D721Med (cell line): ENCODE data around the gene CCDC30.

Source experiments
- DNase-seq: peaks from one replicate; pipeline ENCODE4 v3.0.0; 2011; ENCODE audit warnings: low spot score; ENCODE audit not compliant: insufficient read length
- FAIRE-seq: peaks from 2 replicates; lab custom pipeline; 2011; peaks lifted over from hg19 to GRCh38; lab: Jason Lieb, UNC
- TF ChIP-seq, protein P1 (sequence below): IDR thresholded peaks from 2 replicates; pipeline ENCODE4 v1.5.1; 2012; ENCODE audit warnings: mild to moderate bottlenecking, control low read depth; ENCODE audit not compliant: insufficient read depth; ENCODE audit errors: missing control alignments

Gene CCDC30

DNA sequence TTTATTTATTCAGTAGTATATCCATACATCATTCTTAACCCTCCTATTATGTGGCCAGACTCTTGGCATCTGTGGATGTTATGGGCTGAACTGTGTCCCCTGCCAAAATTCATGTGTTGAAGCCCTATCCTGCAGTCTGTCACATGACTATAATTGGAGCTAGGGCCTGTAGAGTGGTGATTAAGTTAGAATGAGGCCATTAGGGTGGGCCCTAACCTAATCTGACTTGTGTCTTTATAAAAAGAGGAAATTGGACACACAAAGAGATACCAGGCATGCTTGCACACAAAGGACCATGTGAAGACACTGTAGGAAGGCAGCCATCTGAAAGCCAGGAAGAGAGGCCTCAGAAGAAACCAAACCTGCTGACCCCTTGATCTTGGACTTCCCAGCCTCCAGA is 13.8 kb upstream of the CCDC30 start:
- TF ChIP-seq, protein P1, sequence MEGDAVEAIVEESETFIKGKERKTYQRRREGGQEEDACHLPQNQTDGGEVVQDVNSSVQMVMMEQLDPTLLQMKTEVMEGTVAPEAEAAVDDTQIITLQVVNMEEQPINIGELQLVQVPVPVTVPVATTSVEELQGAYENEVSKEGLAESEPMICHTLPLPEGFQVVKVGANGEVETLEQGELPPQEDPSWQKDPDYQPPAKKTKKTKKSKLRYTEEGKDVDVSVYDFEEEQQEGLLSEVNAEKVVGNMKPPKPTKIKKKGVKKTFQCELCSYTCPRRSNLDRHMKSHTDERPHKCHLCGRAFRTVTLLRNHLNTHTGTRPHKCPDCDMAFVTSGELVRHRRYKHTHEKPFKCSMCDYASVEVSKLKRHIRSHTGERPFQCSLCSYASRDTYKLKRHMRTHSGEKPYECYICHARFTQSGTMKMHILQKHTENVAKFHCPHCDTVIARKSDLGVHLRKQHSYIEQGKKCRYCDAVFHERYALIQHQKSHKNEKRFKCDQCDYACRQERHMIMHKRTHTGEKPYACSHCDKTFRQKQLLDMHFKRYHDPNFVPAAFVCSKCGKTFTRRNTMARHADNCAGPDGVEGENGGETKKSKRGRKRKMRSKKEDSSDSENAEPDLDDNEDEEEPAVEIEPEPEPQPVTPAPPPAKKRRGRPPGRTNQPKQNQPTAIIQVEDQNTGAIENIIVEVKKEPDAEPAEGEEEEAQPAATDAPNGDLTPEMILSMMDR = no peak
- DNase-seq (no peak), FAIRE-seq (no peak)

DNA sequence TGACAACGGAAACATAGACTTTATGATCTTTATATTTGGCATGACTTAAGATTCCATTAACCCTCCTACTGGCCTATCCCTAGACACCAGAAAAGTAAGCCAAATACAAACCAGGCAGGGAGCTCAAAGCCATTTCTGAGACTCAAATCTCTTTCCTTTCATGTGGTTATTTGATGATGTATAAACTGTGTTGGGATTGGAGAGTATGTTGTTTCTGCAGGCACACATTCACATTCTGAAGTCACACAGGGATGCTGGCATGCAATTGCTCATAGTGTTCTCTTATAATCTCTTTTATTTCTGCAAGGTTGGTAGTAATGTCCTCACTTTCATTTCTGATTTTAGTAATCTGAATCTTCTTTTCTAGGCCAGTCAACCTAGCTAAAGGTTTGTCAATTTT is 13.0 kb upstream of the CCDC30 start:
- FAIRE-seq (no peak), DNase-seq (no peak)
- TF ChIP-seq, protein P1 = no peak

DNA sequence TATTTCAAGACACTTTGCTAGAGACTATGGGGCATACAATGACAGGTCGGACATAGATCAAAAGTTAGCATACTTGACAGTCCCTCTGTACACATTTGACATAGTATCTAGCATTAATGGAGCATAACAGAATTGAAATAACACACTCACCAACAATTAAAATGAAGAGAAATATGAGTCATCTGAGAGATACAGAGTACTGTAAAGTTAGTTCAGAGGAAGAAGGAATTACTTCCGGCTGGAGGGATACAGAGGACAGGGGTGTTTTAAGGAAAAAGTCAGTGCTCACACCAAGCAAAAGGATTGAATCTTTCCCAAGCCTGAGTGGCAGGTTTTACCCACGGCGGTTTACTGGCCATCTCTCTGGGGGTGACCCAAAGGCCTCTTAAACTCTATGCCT is 9.7 kb upstream of the CCDC30 start:
- FAIRE-seq (no peak), DNase-seq (no peak)
- TF ChIP-seq, protein P1 = no peak

DNA sequence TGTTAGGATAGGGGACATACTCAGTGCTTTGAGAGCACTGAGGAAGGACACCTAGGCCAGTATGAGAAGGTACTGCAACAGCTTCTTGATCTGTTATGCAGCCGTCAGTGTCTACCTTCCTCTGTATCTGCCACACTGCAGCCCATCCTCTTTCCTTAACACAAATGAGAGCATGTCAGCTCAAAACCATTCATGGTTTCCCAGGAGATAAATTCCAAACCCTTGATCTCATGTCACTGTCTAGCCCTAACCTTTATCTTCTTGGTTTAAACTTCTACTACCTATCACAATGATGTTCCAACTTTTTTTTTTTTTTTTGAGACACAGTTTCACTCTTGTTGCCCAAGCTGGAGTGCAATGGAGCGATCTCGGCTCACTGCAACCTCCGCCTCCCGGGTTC is 8.7 kb upstream of the CCDC30 start:
- no peak for FAIRE-seq
- DNase-seq = no peak
- TF ChIP-seq, protein P1 = no peak

DNA sequence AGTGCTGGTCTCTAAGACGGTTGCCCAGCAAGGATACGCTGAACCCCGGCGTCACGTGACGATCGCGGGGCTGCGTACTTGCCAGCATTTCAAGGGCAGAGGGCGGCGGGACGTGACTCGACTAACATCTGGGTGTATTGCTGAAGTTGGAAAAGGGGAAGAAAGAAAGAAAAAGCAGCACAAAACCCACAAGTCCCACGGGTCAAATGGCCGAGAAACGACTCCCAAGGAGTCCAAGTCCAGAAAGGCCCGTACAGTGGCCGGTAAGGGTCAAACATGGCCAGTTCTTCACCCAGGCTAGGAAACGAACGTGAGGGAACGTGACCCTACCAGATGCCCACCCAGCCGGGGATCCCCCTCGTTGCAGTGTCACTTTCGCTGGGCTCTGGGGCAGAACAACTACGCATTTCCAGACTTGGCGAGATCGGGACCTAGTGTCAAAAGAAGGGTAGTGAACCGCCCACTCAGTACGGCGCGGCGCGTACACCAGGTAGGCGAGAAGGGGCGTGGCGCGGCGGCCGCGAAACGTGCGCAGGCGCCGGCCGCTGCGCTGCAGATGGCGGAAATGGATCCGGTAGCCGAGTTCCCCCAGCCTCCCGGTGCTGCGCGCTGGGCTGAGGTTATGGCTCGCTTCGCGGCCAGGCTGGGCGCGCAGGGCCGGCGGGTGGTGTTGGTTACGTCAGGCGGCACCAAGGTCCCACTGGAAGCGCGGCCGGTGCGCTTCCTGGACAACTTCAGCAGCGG is 6.9 kb upstream of the CCDC30 start, which contains the start of the genes PPCS and ZMYND12:
Gene PPCS, plus strand, starts transcription at position 534 of the 744 bp plus-strand sequence. Its CDS starts 23 bp downstream, at position 557.
Gene ZMYND12, minus strand, starts transcription at position 13 of the 744 bp plus-strand sequence. CDS start 25 bp downstream, outside the sequence.
- TF ChIP-seq, protein P1 = no peak
- no peak for FAIRE-seq
- DNase-seq = peak; percentile 67

DNA sequence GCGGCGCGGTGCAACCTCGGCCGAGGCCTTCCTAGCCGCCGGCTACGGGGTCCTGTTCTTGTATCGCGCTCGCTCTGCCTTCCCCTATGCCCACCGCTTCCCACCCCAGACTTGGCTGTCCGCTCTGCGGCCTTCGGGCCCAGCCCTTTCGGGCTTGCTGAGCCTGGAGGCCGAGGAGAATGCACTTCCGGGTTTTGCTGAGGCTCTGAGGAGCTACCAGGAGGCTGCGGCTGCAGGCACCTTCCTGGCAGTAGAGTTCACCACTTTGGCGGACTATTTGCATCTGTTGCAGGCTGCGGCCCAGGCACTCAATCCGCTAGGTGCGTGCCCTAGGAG is 6.4 kb upstream of the CCDC30 start:
- DNase-seq = no peak
- TF ChIP-seq, protein P1 = no peak
- FAIRE-seq = no peak

DNA sequence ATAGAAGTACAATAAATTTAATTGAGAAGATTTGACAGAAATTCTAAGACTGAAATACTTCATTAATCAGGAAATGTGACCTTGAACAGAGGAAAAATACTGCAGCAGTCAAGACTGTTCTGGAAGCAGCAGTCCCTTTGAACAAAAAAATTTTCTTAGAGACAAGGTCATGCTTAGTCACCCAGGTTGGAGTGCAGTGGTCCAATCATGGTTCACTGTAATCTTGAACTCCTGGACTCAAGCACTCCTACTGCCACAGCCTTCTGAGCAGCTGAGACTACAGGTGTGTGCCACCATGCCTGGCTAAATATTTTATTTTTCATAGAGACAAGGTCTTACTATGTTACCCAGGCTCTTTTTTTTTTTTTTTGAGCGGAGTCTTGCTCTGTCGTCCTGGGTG is 1.9 kb upstream of the CCDC30 start:
- DNase-seq = no peak

More for the DNA sequence above, 1.9 kb upstream of the CCDC30 start:
- TF ChIP-seq, protein P1 = no peak
- FAIRE-seq = no peak
